Stomach smooth muscle (tissue), 2 donors: Measurements from ENCODE around the gene ZNF474.

Experiments
- H3K27ac ChIP-seq: one replicate; pipeline ENCODE4 v1.7.0; 2013; ENCODE audit warnings: mild to moderate bottlenecking, low read length, inconsistent platforms
- H3K27me3 ChIP-seq, 2 donors: one replicate each; pipeline ENCODE4 v1.7.0; 2013; ENCODE audit warnings: low read length in 2 of 2; ENCODE audit not compliant: insufficient read depth in 2 of 2, control insufficient read depth in 1 of 2
- H3K36me3 ChIP-seq, 2 donors: one replicate each; pipeline ENCODE4 v1.7.0; 2013; ENCODE audit warnings: low read length in 2 of 2; ENCODE audit not compliant: control insufficient read depth in 2 of 2, insufficient read depth in 2 of 2
- H3K4me1 ChIP-seq: one replicate; pipeline ENCODE4 v1.7.0; 2013; ENCODE audit warnings: low read length; ENCODE audit not compliant: control insufficient read depth, insufficient read depth
- H3K4me3 ChIP-seq, 2 donors: one replicate each; pipeline ENCODE4 v1.7.0; 2013; ENCODE audit warnings: low read length in 2 of 2
- H3K9ac ChIP-seq, 2 donors: one replicate each; pipeline ENCODE4 v1.7.0; 2013; ENCODE audit warnings: low read length in 2 of 2, mild to moderate bottlenecking in 1 of 2
- H3K9me3 ChIP-seq, 2 donors: one replicate each; pipeline ENCODE4 v1.7.0; 2013; ENCODE audit warnings: low read length in 2 of 2; ENCODE audit not compliant: control insufficient read depth in 2 of 2
- donor health status: healthy.
- donor health status: Pancreatic carcinoma.

ZNF474 gene

GRCh38 chr5:122138356-122138755 is 9.0 kb downstream of the ZNF474 start:
- Histone ChIP-seq H3K9me3 (no peaks in the 10 kb centered on the region), H3K27ac (no peak overlapping the region), H3K4me1 (no peaks in the 10 kb centered on the region), H3K9ac (no peak overlapping the region), H3K27me3 (no peaks in the 10 kb centered on the region), H3K36me3 (no peaks in the 10 kb centered on the region), H3K4me3 (no peak overlapping the region)

DNA sequence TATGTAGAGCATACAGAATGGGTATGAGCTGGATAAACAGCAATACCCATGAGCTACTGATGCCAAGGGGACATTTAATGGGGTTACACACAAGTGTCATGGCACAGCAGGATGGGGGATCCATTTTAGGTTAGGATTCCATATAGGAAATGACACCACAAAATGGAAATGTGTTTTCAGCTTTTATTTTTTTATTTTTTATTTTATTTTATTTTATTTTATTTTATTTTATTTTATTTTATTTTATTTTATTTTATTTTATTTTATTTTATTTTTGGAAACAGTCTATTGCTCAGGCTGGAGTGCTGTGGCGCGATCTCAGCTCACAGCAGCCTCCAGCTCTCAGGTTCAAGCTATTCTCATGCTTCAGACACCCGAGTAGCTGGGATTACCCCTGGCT is 11.6 kb downstream of the ZNF474 start:
- H3K4me3 ChIP-seq, result no peak overlapping the region
- no peaks in the 10 kb centered on the region for H3K4me1 ChIP-seq
- no peaks in the 10 kb centered on the region for H3K9me3 ChIP-seq

GRCh38 chr5:122141751-122142150 is 12.4 kb downstream of the ZNF474 start:
- no peaks in the 10 kb centered on the region for H3K36me3 ChIP-seq
- no peaks in the 10 kb centered on the region for H3K9me3 ChIP-seq

More for the DNA sequence above, 11.6 kb downstream of the ZNF474 start:
- no peaks in the 10 kb centered on the region for H3K36me3 ChIP-seq
- H3K9ac ChIP-seq, result no peak overlapping the region
- no peak overlapping the region for H3K27ac ChIP-seq
- H3K27me3 ChIP-seq, result no peaks in the 10 kb centered on the region

GRCh38 chr5:122142480-122143164 is 13.3 kb downstream of the ZNF474 start:
- Histone ChIP-seq H3K4me1 (no peaks in the 10 kb centered on the region), H3K9me3 (no peaks in the 10 kb centered on the region), H3K9ac (no peak overlapping the region), H3K27ac (no peak overlapping the region), H3K27me3 (no peaks in the 10 kb centered on the region), H3K4me3 (no peak overlapping the region), H3K36me3 (no peaks in the 10 kb centered on the region)

More at GRCh38 chr5:122141751-122142150, 12.4 kb downstream of the ZNF474 start:
- no peaks in the 10 kb centered on the region for H3K27me3 ChIP-seq
- H3K27ac ChIP-seq, result no peak overlapping the region
- H3K4me3 ChIP-seq, result no peak overlapping the region
- no peaks in the 10 kb centered on the region for H3K4me1 ChIP-seq
- no peak overlapping the region for H3K9ac ChIP-seq

GRCh38 chr5:122144236-122144635 is 14.9 kb downstream of the ZNF474 start:
- Histone ChIP-seq H3K27me3 (no peaks in the 10 kb centered on the region), H3K27ac (no peak overlapping the region), H3K36me3 (no peaks in the 10 kb centered on the region), H3K9ac (no peak overlapping the region), H3K4me3 (no peak overlapping the region), H3K4me1 (peaks cover 2% of the 10 kb centered on the region), H3K9me3 (no peaks in the 10 kb centered on the region)

GRCh38 chr5:122145906-122146305 is 16.6 kb downstream of the ZNF474 start:
- Histone ChIP-seq H3K9ac (no peak overlapping the region), H3K9me3 (no peaks in the 10 kb centered on the region), H3K27ac (no peak overlapping the region), H3K4me1 (peaks cover 7% of the 10 kb centered on the region), H3K27me3 (no peaks in the 10 kb centered on the region), H3K36me3 (no peaks in the 10 kb centered on the region), H3K4me3 (no peak overlapping the region)

- Histone ChIP-seq H3K4me1 (peaks cover 31% of the 10 kb centered on the region), H3K27me3 (no peaks in the 10 kb centered on the region), H3K9ac (peak overlapping the region in 1 of 2 donors; percentile 19), H3K4me3 (no peak overlapping the region), H3K36me3 (no peaks in the 10 kb centered on the region), H3K27ac (no peak overlapping the region), H3K9me3 (no peaks in the 10 kb centered on the region)
Observed at GRCh38 chr5:122149321-122150090, 20.2 kb downstream of the ZNF474 start.

- Histone ChIP-seq H3K9ac (peak overlapping the region in 1 of 2 donors; percentile 19), H3K4me1 (peaks cover 31% of the 10 kb centered on the region), H3K27me3 (no peaks in the 10 kb centered on the region), H3K27ac (peak overlapping the region; percentile 25), H3K4me3 (no peak overlapping the region), H3K9me3 (no peaks in the 10 kb centered on the region), H3K36me3 (no peaks in the 10 kb centered on the region)
Observed at GRCh38 chr5:122150215-122150614, 20.9 kb downstream of the ZNF474 start.

- no peak overlapping the region for H3K27ac ChIP-seq
- H3K4me3 ChIP-seq, result no peak overlapping the region
- H3K4me1 ChIP-seq, result peaks cover 31% of the 10 kb centered on the region
- H3K27me3 ChIP-seq, result no peaks in the 10 kb centered on the region
- H3K9ac ChIP-seq, result no peak overlapping the region
- H3K36me3 ChIP-seq, result no peaks in the 10 kb centered on the region
- H3K9me3 ChIP-seq, result no peaks in the 10 kb centered on the region
Observed at GRCh38 chr5:122151640-122152039, 22.3 kb downstream of the ZNF474 start.

- no peaks in the 10 kb centered on the region for H3K27me3 ChIP-seq
- H3K9me3 ChIP-seq, result no peaks in the 10 kb centered on the region
- H3K9ac ChIP-seq, result no peak overlapping the region
- peaks cover 31% of the 10 kb centered on the region for H3K4me1 ChIP-seq
- H3K36me3 ChIP-seq, result no peaks in the 10 kb centered on the region
- H3K27ac ChIP-seq, result no peak overlapping the region
- no peak overlapping the region for H3K4me3 ChIP-seq
Observed at GRCh38 chr5:122152266-122152900, 23.0 kb downstream of the ZNF474 start.
